GM23338 (cell line): ENCODE measurements around the gene ZC3H14. TPM values are rescaled to one million over a fixed set of nuclear protein-coding genes. Genes with fewer than 3 reads are reported as not detected.

Experiments
- ATAC-seq: fragments of 200-7000 bp; cut with Tn5 transposase; 3 replicates; pipeline ENCODE4 v1.9.1; 2020
- DNase-seq: peaks from one replicate; pipeline ENCODE4 v3.0.0-alpha.2; 2015; ENCODE audit warnings: low spot score
- H2AFZ ChIP-seq: fragments of 200-600 bp; sonication (generic); 2 replicates; pipeline ENCODE4 v1.8.0; 2016; ENCODE audit warnings: antibody characterized with exemption, mild to moderate bottlenecking, moderate library complexity
- H3F3A ChIP-seq: fragments of 200-600 bp; sonication (generic); replicated peaks from 2 replicates; pipeline ENCODE4 v1.8.0; 2017; ENCODE audit warnings: antibody characterized with exemption, mixed run types, low read depth
- H3K27ac ChIP-seq: fragments of 200-600 bp; sonication (generic); 2 replicates; pipeline ENCODE4 v1.6.1; 2016; ENCODE audit warnings: low read depth
- H3K27me3 ChIP-seq: fragments of 200-600 bp; sonication (generic); 2 replicates; pipeline ENCODE4 v1.8.0; 2016; ENCODE audit warnings: mild to moderate bottlenecking, mixed run types, moderate library complexity; ENCODE audit not compliant: insufficient read depth
- H3K36me3 ChIP-seq: fragments of 200-600 bp; sonication (generic); 2 replicates; pipeline ENCODE4 v1.8.0; 2016; ENCODE audit warnings: mild to moderate bottlenecking; ENCODE audit not compliant: insufficient read depth
- H3K4me1 ChIP-seq: fragments of 200-600 bp; sonication (generic); 2 replicates; pipeline ENCODE4 v1.8.0; 2016; ENCODE audit warnings: mild to moderate bottlenecking, moderate library complexity; ENCODE audit not compliant: insufficient read depth
- H3K4me2 ChIP-seq: fragments of 200-600 bp; sonication (generic); 2 replicates; pipeline ENCODE4 v1.7.1; 2017; ENCODE audit warnings: mixed run types
- H3K4me3 ChIP-seq: fragments of 200-600 bp; sonication (generic); 2 replicates; pipeline ENCODE4 v1.6.1; 2016; ENCODE audit warnings: mixed run types
- H3K79me2 ChIP-seq: fragments of 200-600 bp; sonication (generic); replicated peaks from 2 replicates; pipeline ENCODE4 v1.8.0; 2017; ENCODE audit warnings: mild to moderate bottlenecking; ENCODE audit not compliant: insufficient read depth
- H3K9me2 ChIP-seq: fragments of 200-600 bp; sonication (generic); 2 replicates; pipeline ENCODE4 v1.8.0; 2017; ENCODE audit not compliant: insufficient read depth
- H4K20me1 ChIP-seq: fragments of 200-600 bp; sonication (generic); replicated peaks from 2 replicates; pipeline ENCODE4 v1.8.0; 2017; ENCODE audit warnings: mild to moderate bottlenecking; ENCODE audit not compliant: insufficient read depth
- H3K27ac Mint-ChIP-seq: 2 replicates; pipeline ENCODE4 v1.8.0; 2020; ENCODE audit warnings: inconsistent platforms, mild to moderate bottlenecking, moderate library complexity, mixed read lengths
- H3K27me3 Mint-ChIP-seq: 3 replicates; pipeline ENCODE4 v1.8.0; 2022; ENCODE audit warnings: low read depth, mild to moderate bottlenecking, moderate library complexity, mixed read lengths, inconsistent platforms; ENCODE audit not compliant: insufficient read depth, poor library complexity
- H3K36me3 Mint-ChIP-seq: 3 replicates; pipeline ENCODE4 v1.8.0; 2021; ENCODE audit warnings: low read depth, mild to moderate bottlenecking, inconsistent platforms, moderate library complexity, mixed read lengths
- H3K4me1 Mint-ChIP-seq: 3 replicates; pipeline ENCODE4 v1.8.0; 2020; ENCODE audit warnings: mild to moderate bottlenecking, inconsistent platforms, mixed read lengths
- H3K4me3 Mint-ChIP-seq: 3 replicates; pipeline ENCODE4 v1.8.0; 2021; ENCODE audit warnings: moderate library complexity, mild to moderate bottlenecking, inconsistent platforms, mixed read lengths
- H3K9me3 Mint-ChIP-seq: 3 replicates; pipeline ENCODE4 v1.8.0; 2020; ENCODE audit warnings: moderate library complexity, mild to moderate bottlenecking, inconsistent platforms, mixed read lengths
- CREB1 ChIP-seq: fragments of 250-450 bp; sonication (Bioruptor Pico); IDR thresholded peaks from 2 replicates; pipeline ENCODE4 v1.5.0; 2020; ENCODE audit warnings: low read depth, mild to moderate bottlenecking, moderate library complexity
- CTCF ChIP-seq, 2 experiments: fragments of 200-600 bp in 1 of 2; sonication (generic) in 1 of 2; conservative IDR thresholded peaks; 2 replicates each; pipeline versions ENCODE4 v1.5.1 to v1.6.1; 2016 to 2017; ENCODE audit warnings: antibody characterized with exemption in 2 of 2, low read depth in 2 of 2, mild to moderate bottlenecking in 2 of 2, moderate library complexity in 1 of 2
- EZH2phosphoT487 ChIP-seq: fragments of 200-600 bp; sonication (generic); IDR thresholded peaks from one replicate; pipeline ENCODE4 v1.8.1; 2018; ENCODE audit warnings: antibody characterized with exemption; ENCODE audit not compliant: unreplicated experiment
- JUNB ChIP-seq: IDR thresholded peaks from one replicate; pipeline ENCODE4 v1.6.1; 2016; ENCODE audit warnings: antibody characterized with exemption; ENCODE audit not compliant: unreplicated experiment
- NANOG ChIP-seq: IDR thresholded peaks from 2 replicates; pipeline ENCODE4 v1.6.1; 2016; ENCODE audit warnings: antibody characterized with exemption, borderline replicate concordance
- STAT1 ChIP-seq: IDR thresholded peaks from one replicate; pipeline ENCODE4 v1.6.1; 2016; ENCODE audit warnings: antibody characterized with exemption; ENCODE audit not compliant: unreplicated experiment
- ZNF114 ChIP-seq: fragments of 250-450 bp; sonication (Bioruptor Pico); IDR thresholded peaks from 2 replicates; pipeline ENCODE4 v1.5.0; 2020; ENCODE audit warnings: mild to moderate bottlenecking, moderate library complexity
- ZNF462 ChIP-seq: fragments of 250-450 bp; sonication (Bioruptor Pico); IDR thresholded peaks from 2 replicates; pipeline ENCODE4 v1.5.0; 2020; ENCODE audit warnings: mild to moderate bottlenecking, moderate library complexity
- polyA plus RNA-seq: library from polyadenylated mRNA; unstranded; fragments of >200 nt; fragmentation: Nextera tagmentation; extraction: Ambion mirVana; gene quantifications from 2 replicates; pipeline ENCODE4 v1.2.1, GENCODE V29; 2016
- total RNA-seq: library from RNA; depleted of rRNA; stranded (reverse); fragments of >200 nt; shearing (Covaris generic); gene quantifications from 2 replicates; pipeline ENCODE4 v1.2.3, GENCODE V29; 2014
- TF ChIP-seq, protein P1 (sequence below): IDR thresholded peaks from 2 replicates; pipeline ENCODE4 v1.6.1; 2016; ENCODE audit warnings: antibody characterized with exemption

ZC3H14 gene
- total and polyA plus RNA-seq, 2 experiments from 2014 or later = 63.2 to 87.9 TPM

DNA sequence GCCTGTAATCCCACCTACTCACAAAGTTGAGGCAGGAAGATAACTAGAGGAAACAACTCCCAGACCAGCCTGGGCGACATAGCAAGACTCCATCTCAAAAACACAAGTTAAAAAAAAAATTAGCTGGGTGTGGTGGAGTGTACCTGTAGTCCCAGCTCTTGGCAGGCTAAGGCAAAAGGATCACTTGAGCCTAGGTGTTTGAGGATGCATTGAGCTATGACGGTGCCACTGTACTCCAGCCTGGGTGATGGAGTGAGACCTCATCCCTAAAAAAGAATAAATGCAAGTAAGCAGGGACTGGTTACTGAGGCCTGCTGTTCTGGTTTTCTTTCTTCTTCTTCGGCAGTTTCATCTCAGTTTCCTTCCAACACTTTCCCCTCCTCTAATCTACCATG is 15.5 kb upstream of the ZC3H14 start:
- Mint-ChIP-seq H3K27ac (no peak overlapping the region), H3K4me1 (no peaks in the 10 kb centered on the region; the same call in 2 of the 3 replicates), H3K27me3 (peaks cover 5% of the 10 kb centered on the region), H3K36me3 (peaks cover 3% of the 10 kb centered on the region; the same call in 2 of the 3 replicates), H3K9me3 (no peaks in the 10 kb centered on the region), H3K4me3 (no peak overlapping the region)
- no peak for TF ChIP-seq CREB1 (CRISPR knock-in tag)
- no peak for TF ChIP-seq JUNB
- TF ChIP-seq STAT1 = no peak
- DNase-seq (no peak), ATAC-seq (no peak)
- Histone ChIP-seq H3K36me3 (0 out of 2 replicates have a peak, but pooled peaks cover 5% of the 10 kb centered on the region), H3K27ac (no peak overlapping the region), H3F3A (no peaks in the 10 kb centered on the region), H2AFZ (no peak overlapping the region), H3K27me3 (peaks cover 3% of the 10 kb centered on the region; the same call in 1 of the 2 replicates), H3K9me2 (no peaks in the 10 kb centered on the region), H3K79me2 (peaks cover 11% of the 10 kb centered on the region), H4K20me1 (peaks cover 4% of the 10 kb centered on the region), H3K4me3 (no peak overlapping the region), H3K4me2 (no peak overlapping the region), H3K4me1 (no peaks in the 10 kb centered on the region)

GRCh38 chr14:88550078-88550477 is 12.8 kb upstream of the ZC3H14 start:
- H3K4me1 ChIP-seq = peaks cover 10% of the 10 kb centered on the region
- Mint-ChIP-seq H3K4me1 (peaks cover 12% of the 10 kb centered on the region), H3K27me3 (peaks cover 10% of the 10 kb centered on the region), H3K9me3 (no peaks in the 10 kb centered on the region), H3K27ac (no peak overlapping the region), H3K36me3 (peaks cover 3% of the 10 kb centered on the region; the same call in 2 of the 3 replicates), H3K4me3 (no peak overlapping the region)
- H3K4me2 ChIP-seq = no peak overlapping the region
- no peaks in the 10 kb centered on the region for H3K9me2 ChIP-seq
- no peak overlapping the region for H2AFZ ChIP-seq
- peaks cover 20% of the 10 kb centered on the region for H3K79me2 ChIP-seq
- H4K20me1 ChIP-seq = no peaks in the 10 kb centered on the region; the same call in 1 of the 2 replicates
- ATAC-seq = no peak
- H3K4me3 ChIP-seq = no peak overlapping the region
- no peak overlapping the region for H3K27ac ChIP-seq
- 0 out of 2 replicates have a peak, but pooled peaks cover 5% of the 10 kb centered on the region for H3K36me3 ChIP-seq
- no peaks in the 10 kb centered on the region for H3F3A ChIP-seq
- peaks cover 19% of the 10 kb centered on the region for H3K27me3 ChIP-seq
- no peak for DNase-seq
- TF ChIP-seq NANOG (no peak), ZNF462 (no peak), EZH2phosphoT487 (no peak), JUNB (no peak), ZNF114 (no peak), STAT1 (no peak), CTCF (conservative IDR thresholded peaks at IDR 0.05; ENCODE audit: low read depth in 2 of 2) (no peak)
- TF ChIP-seq, protein P1, sequence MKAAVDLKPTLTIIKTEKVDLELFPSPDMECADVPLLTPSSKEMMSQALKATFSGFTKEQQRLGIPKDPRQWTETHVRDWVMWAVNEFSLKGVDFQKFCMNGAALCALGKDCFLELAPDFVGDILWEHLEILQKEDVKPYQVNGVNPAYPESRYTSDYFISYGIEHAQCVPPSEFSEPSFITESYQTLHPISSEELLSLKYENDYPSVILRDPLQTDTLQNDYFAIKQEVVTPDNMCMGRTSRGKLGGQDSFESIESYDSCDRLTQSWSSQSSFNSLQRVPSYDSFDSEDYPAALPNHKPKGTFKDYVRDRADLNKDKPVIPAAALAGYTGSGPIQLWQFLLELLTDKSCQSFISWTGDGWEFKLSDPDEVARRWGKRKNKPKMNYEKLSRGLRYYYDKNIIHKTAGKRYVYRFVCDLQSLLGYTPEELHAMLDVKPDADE = no peak
